SKM-1 treated with dmso at 0.1 percent for 144 hours (cell line): ENCODE results near the gene PLD1.

Experiments
- DNase-seq: peaks from one replicate; lab custom pipeline; 2025; ENCODE audit not compliant: unreplicated experiment; lab: John Stamatoyannopoulos, UW

Gene PLD1

DNA sequence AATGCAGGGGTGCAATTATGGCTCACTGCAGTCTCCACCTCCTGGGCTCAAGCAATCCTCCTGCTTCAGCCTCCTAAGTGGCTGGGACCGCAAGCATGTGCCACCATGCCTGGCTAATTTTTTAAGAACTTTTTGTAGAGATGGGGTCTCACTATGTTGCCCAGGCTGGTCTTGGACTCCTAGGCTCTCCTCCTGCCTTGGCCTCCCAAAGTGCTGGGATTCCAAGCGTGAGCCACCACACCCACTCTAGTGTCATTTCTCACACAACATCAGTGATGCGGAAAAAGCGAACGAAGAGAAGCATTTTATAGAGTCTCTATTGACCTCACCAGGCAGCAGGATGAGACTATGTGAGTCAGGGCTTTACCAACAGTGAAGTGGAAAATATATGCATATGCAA lies 137.7 kb downstream of the PLD1 start:
- DNase-seq: no peak

DNA sequence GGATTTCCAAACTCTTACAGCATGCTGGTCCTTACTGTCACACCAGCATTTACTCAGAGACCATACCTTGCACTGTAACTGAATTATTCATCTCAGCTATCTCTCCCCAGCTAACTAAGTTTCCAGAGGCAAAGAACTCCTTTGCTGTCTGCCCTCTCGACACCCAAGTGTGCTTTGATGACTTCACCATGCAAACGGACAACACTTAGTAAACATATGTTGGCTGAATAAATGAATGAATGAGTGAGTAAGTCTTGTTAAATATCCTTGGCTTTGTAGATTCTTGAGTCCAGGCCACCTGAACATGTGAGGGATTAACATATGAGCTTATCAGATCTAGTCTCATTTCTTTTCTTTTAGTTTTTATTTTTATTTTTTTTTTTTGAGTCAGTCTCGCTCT lies 138.2 kb downstream of the PLD1 start:
- DNase-seq: no peak

DNA sequence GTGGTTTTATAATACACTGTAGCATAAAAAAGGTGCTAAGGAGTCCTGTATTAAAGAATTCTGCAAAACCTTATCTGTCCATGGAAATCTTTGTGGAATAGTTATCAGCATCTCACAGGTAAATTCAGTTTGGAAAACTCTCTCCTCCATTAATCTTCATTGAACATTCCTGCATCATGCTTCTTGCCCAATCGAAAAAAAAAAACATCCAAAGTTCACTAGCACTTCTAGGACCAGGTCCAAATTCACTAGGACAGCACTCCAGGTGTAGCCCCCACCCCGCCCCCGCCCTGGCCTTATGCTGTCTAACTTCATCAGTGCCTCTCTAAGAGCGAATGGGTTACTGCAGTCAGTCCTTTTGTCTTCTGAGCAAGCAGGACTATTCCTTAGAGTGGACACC lies 138.6 kb downstream of the PLD1 start:
- DNase-seq: no peak

DNA sequence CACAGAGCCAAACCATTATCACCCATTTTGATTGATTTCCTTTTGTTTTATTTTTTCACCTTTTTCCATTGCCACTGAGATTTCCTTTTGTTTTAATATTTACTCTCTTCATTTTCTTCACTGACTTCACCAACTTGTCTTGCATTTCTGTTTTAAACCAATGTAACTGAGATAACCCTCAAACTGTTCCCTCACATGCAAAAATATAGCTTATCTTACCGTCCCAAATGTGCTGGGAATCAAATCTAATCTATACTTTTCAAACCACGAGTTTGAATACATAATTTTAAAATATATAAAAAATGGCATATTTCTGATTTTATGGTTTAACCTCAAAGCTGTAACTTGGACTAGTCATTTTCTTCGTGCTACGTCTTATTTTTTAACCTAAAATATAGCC lies 143.8 kb downstream of the PLD1 start:
- DNase-seq: no peak

DNA sequence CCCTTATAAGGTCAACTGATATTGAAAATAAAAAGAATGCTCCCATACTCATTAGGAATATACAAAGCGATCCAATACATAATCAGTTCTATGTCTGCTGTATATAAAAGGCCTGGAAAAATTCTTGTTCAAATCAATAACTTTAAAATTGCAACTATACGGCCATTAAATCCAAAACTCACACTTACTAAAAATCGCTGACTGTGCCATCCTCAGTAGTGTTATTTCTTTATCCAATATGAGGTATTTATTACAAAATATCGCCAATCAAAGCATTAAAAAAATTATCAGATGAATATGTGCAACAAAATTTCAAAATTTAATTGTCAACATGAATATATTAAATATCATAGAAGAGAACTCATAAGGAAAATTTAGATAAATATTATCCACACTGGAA lies 146.5 kb downstream of the PLD1 start:
- DNase-seq: no peak

DNA sequence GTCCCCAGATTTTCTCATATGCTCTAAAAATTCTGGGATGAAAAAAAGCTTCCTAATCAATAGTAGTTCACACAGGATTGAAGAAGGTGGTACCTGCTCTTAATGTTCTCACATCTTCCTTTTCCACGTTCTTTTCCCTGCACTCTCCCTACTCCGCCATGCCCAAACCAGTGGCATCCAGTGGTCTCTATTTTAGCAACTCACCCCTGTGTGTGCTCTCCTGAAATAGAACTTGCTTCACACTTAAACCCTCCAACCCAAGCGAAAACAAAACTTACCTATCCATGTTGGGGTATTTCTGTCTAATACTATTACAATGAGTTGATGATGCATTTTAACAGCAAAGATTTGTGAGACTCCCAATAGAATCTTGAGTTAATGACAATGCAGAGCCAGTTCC lies 148.8 kb downstream of the PLD1 start:
- no peak for DNase-seq

DNA sequence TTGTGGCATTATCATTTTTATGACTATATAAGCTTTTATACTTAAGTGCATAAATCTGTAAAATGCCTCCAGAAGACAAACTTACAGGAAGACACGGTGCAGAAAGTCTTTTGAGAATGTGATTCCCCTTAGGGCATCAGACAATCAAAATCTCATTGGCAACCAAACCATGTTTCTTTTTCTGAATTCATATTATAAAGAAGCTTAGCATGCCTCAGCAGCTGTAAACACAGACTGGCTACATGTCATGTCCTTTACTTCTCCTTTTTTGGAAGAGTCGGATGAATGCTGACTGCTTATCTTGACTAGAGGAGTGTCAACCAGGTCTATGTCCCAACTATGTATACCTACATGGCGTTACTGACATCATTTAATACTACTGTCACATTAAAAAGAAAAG lies 150.1 kb downstream of the PLD1 start:
- DNase-seq: no peak

DNA sequence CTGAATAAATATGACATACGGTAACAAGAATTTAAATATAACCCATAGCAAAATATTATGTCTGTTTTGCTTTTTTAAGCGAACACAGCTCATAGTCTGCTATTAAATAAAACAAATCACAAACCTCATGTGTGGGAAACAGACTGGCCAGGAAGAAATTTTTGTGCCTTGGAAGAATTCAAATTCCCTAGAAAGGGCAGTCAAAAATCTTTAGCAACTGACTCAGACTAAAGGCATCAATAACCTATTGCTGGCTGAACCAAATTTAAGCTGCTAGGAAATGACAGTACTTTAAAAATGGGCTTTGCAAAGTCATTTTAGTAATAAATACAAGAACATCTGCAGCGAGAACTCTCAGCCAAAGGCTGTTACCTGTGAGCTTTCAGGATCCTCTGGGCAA lies 151.4 kb downstream of the PLD1 start:
- DNase-seq: no peak

DNA sequence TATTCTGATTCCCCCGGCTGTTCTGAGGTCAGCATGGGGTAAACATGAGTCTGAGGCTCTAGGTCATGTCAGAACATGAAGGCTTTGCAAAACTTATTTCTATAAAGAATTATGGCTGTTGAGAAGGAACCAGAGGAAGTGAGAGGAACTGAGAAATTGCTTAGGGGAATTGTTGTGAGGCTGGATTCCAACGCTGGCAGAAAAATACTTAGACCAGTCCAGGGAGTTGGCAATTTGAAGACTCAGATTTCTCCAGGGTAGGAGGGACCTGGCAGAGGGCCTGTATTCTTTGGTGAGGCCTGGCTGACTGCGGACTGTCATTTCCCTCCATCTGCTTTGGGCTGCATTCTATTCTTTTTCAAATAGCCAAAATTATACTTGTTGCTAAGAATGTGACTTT lies 155.5 kb downstream of the PLD1 start:
- DNase-seq: no peak

DNA sequence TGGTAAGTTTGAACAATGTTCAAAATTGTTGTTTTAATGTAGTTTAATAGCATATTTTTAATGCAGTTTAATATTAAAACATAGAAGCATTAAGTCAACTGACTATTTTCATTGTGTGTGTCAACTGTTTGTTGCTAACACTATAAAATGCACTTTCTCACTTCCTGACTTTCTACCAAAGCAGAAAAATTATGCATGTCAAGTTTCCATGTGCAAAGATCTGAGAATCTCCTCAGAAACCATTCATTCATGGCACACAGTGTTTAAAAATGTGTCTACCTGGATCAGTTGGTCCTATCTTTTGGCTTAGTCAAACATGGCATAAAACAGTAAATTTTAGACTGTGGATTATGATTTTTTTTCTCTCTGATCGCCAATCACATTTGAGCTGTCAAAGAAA lies 156.0 kb downstream of the PLD1 start:
- no peak for DNase-seq

DNA sequence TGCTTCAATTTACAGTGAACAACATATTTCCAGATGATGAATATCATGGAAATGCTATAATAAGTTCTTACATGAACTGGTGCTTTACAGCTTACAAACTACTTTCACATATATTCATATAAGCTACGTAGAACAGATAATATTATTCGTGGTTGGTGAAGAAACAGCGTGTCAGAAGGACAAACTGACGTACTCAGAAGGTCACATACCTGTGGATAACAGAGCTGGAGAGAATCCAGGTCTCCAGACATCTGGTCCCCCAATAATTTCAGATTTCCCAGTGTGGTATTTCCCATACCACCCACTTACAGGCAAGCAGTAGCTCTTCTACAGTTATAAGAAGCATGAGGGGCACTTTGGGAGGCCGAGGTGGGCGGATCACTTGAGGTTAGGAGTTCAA lies 156.6 kb downstream of the PLD1 start:
- DNase-seq: no peak

DNA sequence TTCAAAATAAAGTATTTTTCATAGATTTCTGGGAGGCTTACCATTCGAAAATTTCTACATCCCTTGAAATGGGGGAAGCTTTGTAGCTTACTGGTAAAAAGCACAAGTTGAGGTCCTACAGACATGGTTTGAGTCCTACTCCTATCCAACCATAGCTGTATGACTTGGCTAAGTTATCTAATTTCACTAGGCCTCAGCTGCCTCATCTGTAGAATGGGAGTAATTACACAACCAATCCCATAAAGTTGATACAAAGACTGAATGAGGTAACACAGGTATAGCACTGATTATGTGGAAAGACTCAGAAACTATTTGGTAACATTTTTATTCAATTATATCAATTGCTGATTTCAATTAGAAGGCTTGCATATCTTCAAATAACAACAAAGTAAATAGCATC lies 157.4 kb downstream of the PLD1 start:
- no peak for DNase-seq

DNA sequence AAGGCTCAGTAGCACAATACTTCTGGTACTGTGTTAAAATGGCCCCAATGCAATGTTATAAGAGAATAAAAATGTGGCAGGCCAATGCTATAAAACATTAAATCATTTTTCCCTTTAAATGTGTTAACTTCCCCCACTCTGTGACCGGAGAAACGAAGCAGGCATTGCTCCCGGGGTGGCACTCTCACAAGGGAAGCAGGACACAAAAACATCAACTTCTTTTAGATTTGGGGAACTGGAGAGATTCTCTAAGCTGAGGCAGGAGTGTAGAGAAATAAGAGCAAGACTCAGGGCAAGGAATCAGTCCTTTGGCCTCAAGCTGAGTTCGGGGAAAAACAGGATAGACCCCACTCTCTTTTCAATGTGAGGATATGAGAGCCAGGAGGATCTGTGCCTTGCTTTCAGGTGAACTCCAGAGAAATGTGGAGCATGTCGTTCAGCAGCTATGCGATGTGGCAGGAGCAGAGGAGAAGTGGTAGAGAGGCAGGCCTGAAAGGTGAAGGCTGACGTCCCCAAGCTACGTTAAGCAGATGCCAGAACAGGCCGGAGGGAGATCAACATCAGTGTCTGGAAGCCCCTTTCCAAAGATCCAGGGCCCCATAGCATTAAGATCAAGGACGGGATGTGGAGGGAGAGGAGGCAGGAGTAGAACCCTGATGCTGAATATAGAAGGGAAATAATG lies 160.2 kb downstream of the PLD1 start:
- DNase-seq: no peak

DNA sequence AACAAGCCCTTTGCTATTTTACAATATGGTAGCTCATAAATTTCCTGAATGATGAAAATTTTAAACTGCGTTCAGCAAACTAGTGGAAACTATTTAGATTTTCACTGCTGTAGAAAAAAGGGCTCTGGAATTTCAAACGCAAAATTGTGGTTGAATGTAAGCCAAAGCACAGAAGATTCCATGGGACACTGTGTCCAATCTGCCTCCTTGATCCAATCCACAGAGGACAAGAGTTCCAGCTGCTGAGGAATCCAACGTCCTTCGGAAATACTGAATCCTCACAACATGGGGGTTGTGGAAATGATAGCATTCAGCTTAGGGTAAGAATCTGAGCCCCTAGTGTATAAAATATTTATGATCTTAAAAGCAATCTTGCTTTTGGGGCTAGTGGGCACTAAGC lies 161.0 kb downstream of the PLD1 start:
- DNase-seq: no peak

DNA sequence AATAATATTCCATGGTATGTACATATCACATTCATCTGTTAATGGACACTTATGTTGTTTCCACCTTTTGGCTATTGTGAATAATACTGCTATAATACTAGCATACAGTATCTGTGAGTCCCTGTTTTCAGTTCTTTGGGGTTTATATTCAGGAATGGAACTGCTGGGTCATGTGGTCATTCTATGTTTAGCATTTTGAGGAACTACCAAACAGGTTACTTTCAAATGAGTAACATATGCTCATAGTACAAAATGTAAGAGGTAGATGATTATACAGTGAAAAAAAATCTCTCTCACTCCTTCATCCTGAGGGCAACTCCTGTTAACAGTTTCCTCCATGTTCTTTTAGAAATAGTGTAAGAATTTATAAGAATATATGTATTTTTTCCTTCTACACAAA lies 162.2 kb downstream of the PLD1 start:
- no peak for DNase-seq

DNA sequence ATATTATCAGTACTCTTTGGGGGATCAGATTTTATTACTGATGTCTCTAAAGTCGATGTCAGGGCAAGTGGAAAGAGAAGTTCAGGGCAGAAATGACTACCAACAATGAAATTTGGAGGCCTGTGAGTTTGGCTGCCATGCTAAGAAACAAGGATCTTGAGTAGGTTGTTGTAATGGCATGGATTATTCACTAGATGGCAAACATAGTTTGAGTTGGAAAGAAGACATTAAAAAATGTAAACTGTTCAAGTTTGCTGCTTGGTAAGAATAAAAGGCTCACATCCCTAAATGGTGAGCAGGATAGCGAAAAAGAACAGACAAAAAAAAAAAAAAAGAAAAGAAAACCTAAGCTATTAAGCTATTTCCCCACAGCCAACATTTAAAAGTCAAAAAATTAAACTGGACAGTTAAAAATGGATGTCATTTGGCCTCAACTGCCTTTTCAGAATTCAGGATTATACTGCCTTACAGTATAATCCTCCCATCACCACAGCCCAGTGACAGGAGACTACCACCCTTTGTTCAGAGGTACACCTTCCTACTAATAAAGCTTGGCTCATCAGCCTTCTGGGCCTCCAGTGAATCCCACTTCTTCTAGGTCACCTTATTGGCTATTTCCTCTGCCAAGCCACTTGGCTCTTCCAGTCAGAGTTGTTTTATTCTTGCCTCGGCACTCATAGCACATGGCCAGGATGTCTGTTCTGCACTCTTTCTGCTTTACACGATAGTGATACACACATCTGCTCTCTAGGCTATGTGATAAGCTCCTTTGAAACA lies 163.7 kb downstream of the PLD1 start:
- DNase-seq: peak; percentile 34

DNA sequence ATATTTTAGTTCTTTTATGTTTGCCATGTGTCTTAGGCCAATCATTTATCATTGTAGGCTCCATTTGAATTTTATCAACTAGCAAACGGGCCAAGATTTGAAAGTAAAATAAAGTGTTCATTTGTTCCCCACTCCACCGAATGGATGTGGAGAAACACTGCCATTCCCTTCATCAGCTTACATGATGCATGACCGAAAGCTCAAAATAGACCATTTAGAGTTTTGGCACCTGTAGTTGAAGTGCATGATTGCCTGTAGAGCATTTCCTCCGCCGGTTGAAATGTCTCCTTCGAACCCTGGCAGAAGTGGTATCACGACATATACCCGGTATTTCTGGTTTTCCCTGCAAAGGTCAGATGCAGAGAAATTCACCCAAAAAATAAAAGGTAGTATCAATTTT lies 165.6 kb downstream of the PLD1 start:
- no peak for DNase-seq

DNA sequence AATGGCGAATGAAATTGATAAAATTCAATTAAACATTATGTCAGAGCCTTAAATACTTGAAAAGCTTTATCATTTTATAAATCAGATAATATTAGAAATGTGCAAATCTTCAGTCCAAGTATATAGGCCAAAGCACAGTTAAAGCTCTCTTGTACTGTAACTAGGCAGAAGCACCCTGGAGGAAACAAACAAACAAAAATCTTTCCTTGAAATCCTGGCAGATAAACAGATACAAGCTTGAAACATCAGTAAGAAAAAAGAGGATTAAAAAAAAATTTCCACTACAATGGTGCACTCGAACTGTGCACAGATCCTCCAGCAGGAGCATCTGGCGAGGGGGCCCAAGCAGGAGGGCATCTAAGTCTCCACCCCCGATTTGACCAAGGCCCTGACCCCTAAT lies 166.6 kb downstream of the PLD1 start:
- no peak for DNase-seq

DNA sequence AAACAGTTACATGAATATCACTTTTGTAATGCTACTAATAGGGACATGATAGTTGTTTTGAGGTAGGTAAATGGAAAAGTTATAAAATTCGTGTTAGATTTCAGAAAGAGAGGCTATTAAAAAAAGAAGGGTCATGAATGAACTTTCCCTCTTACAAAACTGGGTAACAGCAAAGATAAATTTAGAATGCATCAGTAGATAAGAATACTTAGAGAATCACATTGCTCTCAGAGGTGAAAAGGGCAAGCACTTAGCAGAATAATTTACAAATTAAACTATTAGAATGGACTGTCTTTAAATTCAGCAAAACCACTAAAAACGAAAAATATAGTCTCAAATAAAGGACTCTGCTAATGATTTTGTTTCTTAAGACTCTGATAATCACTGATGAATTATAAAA lies 167.2 kb downstream of the PLD1 start:
- no peak for DNase-seq

DNA sequence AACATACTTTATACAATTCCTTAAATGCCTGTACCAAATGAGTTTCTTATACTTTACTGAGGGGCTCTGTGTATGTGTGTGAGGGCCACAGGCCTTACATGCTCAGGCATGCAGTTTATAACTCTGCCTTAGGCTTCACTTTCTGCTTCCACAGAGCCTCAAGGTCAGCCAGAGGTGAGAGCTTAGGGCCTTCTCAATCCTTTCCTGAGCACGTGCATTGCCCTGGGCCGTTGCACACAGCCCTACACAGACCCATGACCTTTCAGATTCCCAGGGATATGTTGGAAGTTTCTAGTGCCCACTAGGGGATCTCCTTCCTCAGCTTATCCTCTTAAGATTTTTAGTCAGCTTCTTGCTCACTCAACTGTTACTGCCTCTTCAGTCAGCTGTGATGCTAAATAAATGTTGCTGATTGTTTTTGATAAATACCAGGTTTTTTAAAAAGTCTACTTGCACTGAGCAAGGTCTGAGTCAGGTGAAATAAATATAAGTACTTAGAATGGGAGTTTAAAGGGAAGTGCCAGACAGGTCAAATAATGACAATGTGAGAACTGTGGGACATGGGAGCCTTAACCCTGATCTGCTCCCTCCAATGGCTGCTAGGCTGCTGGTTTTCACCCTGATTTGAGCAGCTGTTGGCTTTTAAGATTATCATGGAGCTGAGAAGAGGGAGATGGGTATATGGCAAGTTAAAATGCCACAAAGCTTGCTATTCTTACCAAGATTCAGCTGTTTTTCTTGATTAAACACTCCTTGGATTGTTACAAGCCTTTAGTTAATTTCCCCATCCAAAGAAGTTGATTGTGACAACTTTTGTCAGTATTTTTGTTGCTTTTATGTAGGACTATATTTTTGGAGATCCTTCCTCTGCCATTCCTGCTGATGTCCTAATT lies 169.5 kb downstream of the PLD1 start:
- DNase-seq: no peak

DNA sequence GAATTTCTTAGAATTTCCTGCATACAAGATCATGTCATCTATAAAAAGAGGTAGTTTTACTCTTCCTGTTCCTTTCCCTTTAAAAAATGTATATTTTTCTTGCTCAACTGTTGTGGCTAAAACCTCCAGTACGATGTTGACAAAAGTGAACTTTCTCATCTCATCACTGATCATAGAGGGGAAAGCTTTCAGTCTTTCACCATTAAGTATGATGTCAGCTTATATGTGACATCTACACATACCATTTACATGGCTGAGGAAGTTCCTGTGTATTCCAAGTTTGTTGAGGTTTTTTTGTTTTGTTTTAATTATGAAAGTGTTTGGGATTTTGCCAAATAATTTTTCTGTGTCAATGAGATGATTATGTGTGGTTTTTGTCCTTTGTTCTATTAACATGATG lies 173.6 kb downstream of the PLD1 start:
- no peak for DNase-seq

DNA sequence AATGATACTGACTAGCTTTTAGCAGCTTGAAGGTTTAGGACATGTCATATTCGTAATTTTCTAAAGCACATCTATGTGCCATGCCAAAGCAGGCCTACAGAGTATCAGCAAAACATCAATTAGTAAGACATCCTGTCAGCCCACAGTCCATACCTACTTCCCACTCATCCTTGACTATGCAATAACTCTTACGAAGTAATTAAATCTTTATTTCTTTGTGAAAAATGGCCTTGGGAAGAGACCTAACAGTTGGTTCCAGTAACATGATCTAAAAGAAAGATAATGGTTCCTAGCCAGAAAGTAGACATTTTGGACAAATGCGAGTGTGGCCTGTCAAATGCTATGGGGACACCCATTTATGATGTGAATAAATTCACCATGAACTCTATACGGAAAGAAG lies 177.5 kb downstream of the PLD1 start:
- no peak for DNase-seq
